ENCODE results near the gene NEURL4. TPM values are rescaled to one million over a fixed set of nuclear protein-coding genes. Genes with fewer than 3 reads are reported as not detected.

The NEURL4 gene
- total RNA-seq, 1 experiment from 2014 or later, result 46.5 TPM

GRCh38 chr17:7279448-7279847 is 49.7 kb downstream of the NEURL4 start:
- intact Hi-C loops (cut with micrococcal nuclease; ENCODE audit: unreplicated experiment), result no loop called here
- H3K4me2 ChIP-seq, result no peak overlapping the region
- ChIA-PET CTCF (interaction anchor here (1.7 kb wide), 1 partner anchor 281 kb away, joined by 6 read pairs; no protein-coding TSS in a partner anchor), POLR2A (ENCODE audit: unreplicated experiment) (no interaction called here)
- H3K27ac ChIP-seq, result no peak overlapping the region
- no peak overlapping the region for H3K4me3 ChIP-seq
- no peak for TF ChIP-seq EZH2 (IDR thresholded peaks at IDR 0.05; ENCODE audit: low read depth)
- no peak for TF ChIP-seq CTCF (conservative IDR thresholded peaks at IDR 0.05)
- no peaks in the 10 kb centered on the region for H3K9me3 ChIP-seq (ENCODE audit: insufficient read depth, low read depth)
- no peak for DNase-seq
- H3K4me1 ChIP-seq (replicated peaks; ENCODE audit: insufficient read depth), result 0 out of 2 replicates have a peak, but pooled peaks cover 4% of the 10 kb centered on the region
- no peaks in the 10 kb centered on the region; the same call in 1 of the 2 replicates for H3K9me2 ChIP-seq (ENCODE audit: insufficient read depth)
- BruUV-seq (replicated peaks), result no TSS peak
- H4K20me1 ChIP-seq (ENCODE audit: insufficient read depth), result no peaks in the 10 kb centered on the region
- H3K79me2 ChIP-seq (ENCODE audit: low read depth), result no peaks in the 10 kb centered on the region
- no peaks in the 10 kb centered on the region for H3K36me3 ChIP-seq (ENCODE audit: low read depth)
- H3F3A ChIP-seq (ENCODE audit: insufficient read depth, low read depth), result peaks cover 12% of the 10 kb centered on the region; the same call in 1 of the 2 replicates
- H2AFZ ChIP-seq, result no peak overlapping the region
- H3K27me3 ChIP-seq (ENCODE audit: insufficient read depth, low read depth), result no peaks in the 10 kb centered on the region

- H3F3A ChIP-seq (ENCODE audit: insufficient read depth, low read depth), result peaks cover 54% of the 10 kb centered on the region
- no peak for TF ChIP-seq CTCF (conservative IDR thresholded peaks at IDR 0.05)
- TF ChIP-seq EZH2 (IDR thresholded peaks at IDR 0.05; ENCODE audit: low read depth), result no peak
- peaks cover 25% of the 10 kb centered on the region for H3K4me1 ChIP-seq (replicated peaks; ENCODE audit: insufficient read depth)
- no TSS peak for BruUV-seq (replicated peaks)
- intact Hi-C loops (cut with micrococcal nuclease; ENCODE audit: unreplicated experiment), result no loop called here
- H3K9me3 ChIP-seq (ENCODE audit: insufficient read depth, low read depth), result no peaks in the 10 kb centered on the region
- no peak overlapping the region for H3K4me2 ChIP-seq
- peaks cover 15% of the 10 kb centered on the region for H3K79me2 ChIP-seq (ENCODE audit: low read depth)
- ChIA-PET CTCF (interaction anchor here (0.7 kb wide), 1 partner anchor 158 kb away, joined by 4 read pairs; no protein-coding TSS in a partner anchor), POLR2A (ENCODE audit: unreplicated experiment) (interaction anchor here (0.7 kb wide), 2 partner anchors 63 to 77 kb away, joined by 4 to 10 read pairs; no protein-coding TSS in a partner anchor)
- DNase-seq, result no peak
- no peak overlapping the region for H2AFZ ChIP-seq
- no peaks in the 10 kb centered on the region; the same call in 1 of the 2 replicates for H3K36me3 ChIP-seq (ENCODE audit: low read depth)
- H4K20me1 ChIP-seq (ENCODE audit: insufficient read depth), result no peaks in the 10 kb centered on the region
- no peaks in the 10 kb centered on the region for H3K9me2 ChIP-seq (ENCODE audit: insufficient read depth)
- no peaks in the 10 kb centered on the region for H3K27me3 ChIP-seq (ENCODE audit: insufficient read depth, low read depth)
- no peak overlapping the region for H3K27ac ChIP-seq
- no peak overlapping the region for H3K4me3 ChIP-seq
Observed at GRCh38 chr17:7266784-7267183, 62.4 kb downstream of the NEURL4 start.

Other genes with a start within 250 kb of the NEURL4 start
- not detected in 2 replicates for gene CLEC10A, start 249.1 kb downstream of the NEURL4 start, total RNA-seq (2021)
- gene ASGR2, start 214.5 kb downstream of the NEURL4 start, total RNA-seq (2021), result not detected in 2 replicates
- gene ASGR1, start 150.0 kb downstream of the NEURL4 start, total RNA-seq (2021), result 3.5 and 5.9 TPM in 2 replicates
- 27.1 and 32.8 TPM in 2 replicates for gene DLG4, start 109.5 kb downstream of the NEURL4 start, total RNA-seq (2021)
- 531 and 604 TPM in 2 replicates for gene ACADVL, start 109.4 kb downstream of the NEURL4 start, total RNA-seq (2021)
- gene DVL2, start 94.8 kb downstream of the NEURL4 start, total RNA-seq (2021), result 77.9 and 86.8 TPM in 2 replicates
- gene PHF23, start 89.9 kb downstream of the NEURL4 start, total RNA-seq (2021), result 64.5 and 65.8 TPM in 2 replicates
- gene GABARAP, start 86.9 kb downstream of the NEURL4 start, total RNA-seq (2021), result 424 and 457 TPM in 2 replicates
- 173 and 203 TPM in 2 replicates for gene CTDNEP1, start 77.6 kb downstream of the NEURL4 start, total RNA-seq (2021)
- gene ELP5, start 77.1 kb downstream of the NEURL4 start, total RNA-seq (2021), result 31.8 and 45.1 TPM in 2 replicates
- gene CLDN7, start 66.9 kb downstream of the NEURL4 start, total RNA-seq (2021), result 390 and 442 TPM in 2 replicates
- gene SLC2A4, start 47.6 kb downstream of the NEURL4 start, total RNA-seq (2021), result 1.5 and 1.6 TPM in 2 replicates
- 0.65 and 0.68 TPM in 2 replicates for gene YBX2, start 34.7 kb downstream of the NEURL4 start, total RNA-seq (2021)
- gene EIF5A, start 21.7 kb downstream of the NEURL4 start, total RNA-seq (2021), result 806 and 1,298 TPM in 2 replicates
- 43.5 and 61.3 TPM in 2 replicates for gene GPS2, start 14.0 kb downstream of the NEURL4 start, total RNA-seq (2021)
- gene ACAP1, start 7.2 kb upstream of the NEURL4 start, total RNA-seq (2021), result 10.9 and 28.5 TPM in 2 replicates
- 16.4 and 18.3 TPM in 2 replicates for gene KCTD11, start 22.8 kb upstream of the NEURL4 start, total RNA-seq (2021)
- 0.45 and 0.50 TPM in 2 replicates for gene TMEM95, start 25.8 kb upstream of the NEURL4 start, total RNA-seq (2021)
- 15.8 and 18.8 TPM in 2 replicates for gene TNK1, start 51.8 kb upstream of the NEURL4 start, total RNA-seq (2021)
- 53.0 and 64.5 TPM in 2 replicates for gene PLSCR3, start 65.2 kb upstream of the NEURL4 start, total RNA-seq (2021)
- gene TMEM256, start 74.8 kb upstream of the NEURL4 start, total RNA-seq (2021), result 55.4 and 91.7 TPM in 2 replicates
- gene NLGN2, start 78.5 kb upstream of the NEURL4 start, total RNA-seq (2021), result 86.3 and 98.8 TPM in 2 replicates
- gene SPEM1, start 91.0 kb upstream of the NEURL4 start, total RNA-seq (2021), result 0.83 and 1.1 TPM in 2 replicates
- 0.50 TPM in 1 of 2 replicates, not detected in the other for gene SPEM2, start 96.3 kb upstream of the NEURL4 start, total RNA-seq (2021)
- not detected in 2 replicates for gene SPEM3, start 99.5 kb upstream of the NEURL4 start, total RNA-seq (2021)
- 17.0 and 20.7 TPM in 2 replicates for gene TMEM102, start 106.1 kb upstream of the NEURL4 start, total RNA-seq (2021)
- 15.2 and 23.2 TPM in 2 replicates for gene FGF11, start 110.2 kb upstream of the NEURL4 start, total RNA-seq (2021)
- gene CHRNB1, start 115.7 kb upstream of the NEURL4 start, total RNA-seq (2021), result 31.9 and 53.4 TPM in 2 replicates
- gene ZBTB4, start 150.3 kb upstream of the NEURL4 start, total RNA-seq (2021), result 50.6 and 54.0 TPM in 2 replicates
- not detected in 2 replicates for gene SLC35G6, start 152.1 kb upstream of the NEURL4 start, total RNA-seq (2021)
- gene POLR2A, start 155.0 kb upstream of the NEURL4 start, total RNA-seq (2021), result 149 and 166 TPM in 2 replicates
- 14.3 and 21.5 TPM in 2 replicates for gene TNFSF12, start 219.7 kb upstream of the NEURL4 start, total RNA-seq (2021)
- gene TNFSF13, start 229.4 kb upstream of the NEURL4 start, total RNA-seq (2021), result 46.4 and 65.4 TPM in 2 replicates
- gene SENP3, start 232.6 kb upstream of the NEURL4 start, total RNA-seq (2021), result 68.4 and 72.4 TPM in 2 replicates

All from PC-9 (cell line).